Activated CD4-positive, alpha-beta T cell treated with anti-CD3 and anti-CD28 coated beads for 24 hours (primary cell): ENCODE results near the gene PSMC3IP.
"Not testable (repeated sequence)": the region's sequence is repeated elsewhere in the genome, so short reads cannot be mapped to it uniquely, and the experiment has no call there.

Experiments
- DNase-seq, 2 donors: peaks; one replicate each; pipeline ENCODE4 v3.0.0-alpha.2; 2020; ENCODE audit warnings: low read depth in 2 of 2

PSMC3IP gene

DNA sequence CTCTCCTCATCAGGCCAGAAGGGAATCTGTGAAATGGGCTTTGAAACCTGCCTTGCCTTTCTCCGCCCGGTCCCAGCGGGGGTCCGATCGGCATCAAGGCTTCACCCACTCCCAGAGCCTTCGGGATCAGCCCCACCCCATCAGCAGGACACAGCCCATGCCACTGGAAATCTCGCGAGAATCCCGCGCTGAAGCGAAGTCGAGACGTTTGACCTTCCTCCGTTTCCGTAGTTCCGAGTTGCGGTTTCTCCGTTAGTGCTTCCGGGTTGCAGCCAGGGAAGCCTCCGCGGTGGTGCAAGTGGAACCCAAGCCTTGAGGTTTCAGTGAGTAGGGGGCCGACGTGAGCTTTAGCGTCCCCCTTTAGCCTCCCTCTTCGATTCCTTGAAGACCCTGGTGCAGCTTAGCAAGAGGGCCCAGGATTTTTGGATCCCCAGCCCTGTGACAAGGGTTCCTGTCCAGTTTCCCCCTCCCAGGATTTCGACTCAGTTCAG is 15.6 kb downstream of the PSMC3IP start, which contains the start of gene COASY:
TSS of gene COASY (plus strand) at position 252 of the 491 bp plus-strand sequence. CDS start 475 bp downstream, outside the sequence.
- peak; percentile 84 to 94 for DNase-seq

DNA sequence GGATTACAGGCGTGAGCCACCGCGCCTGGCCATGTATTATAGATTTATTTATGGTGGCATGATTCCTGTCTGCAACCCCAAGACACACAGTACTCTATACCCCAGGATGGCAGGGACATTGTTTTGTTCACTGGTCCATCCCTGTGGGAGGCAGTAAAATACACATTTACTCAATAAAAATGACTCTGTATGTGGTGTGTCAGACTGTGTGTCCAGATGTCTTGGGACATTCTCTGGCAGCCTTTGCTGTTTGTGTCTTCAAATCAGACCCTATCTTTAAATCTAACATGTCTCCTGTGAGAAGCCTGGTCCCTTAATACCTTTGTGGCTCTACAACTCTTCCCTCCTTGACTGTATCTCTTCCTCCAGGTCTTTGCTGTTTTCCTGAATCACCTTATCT is 17.3 kb downstream of the PSMC3IP start:
- DNase-seq = no peak

DNA sequence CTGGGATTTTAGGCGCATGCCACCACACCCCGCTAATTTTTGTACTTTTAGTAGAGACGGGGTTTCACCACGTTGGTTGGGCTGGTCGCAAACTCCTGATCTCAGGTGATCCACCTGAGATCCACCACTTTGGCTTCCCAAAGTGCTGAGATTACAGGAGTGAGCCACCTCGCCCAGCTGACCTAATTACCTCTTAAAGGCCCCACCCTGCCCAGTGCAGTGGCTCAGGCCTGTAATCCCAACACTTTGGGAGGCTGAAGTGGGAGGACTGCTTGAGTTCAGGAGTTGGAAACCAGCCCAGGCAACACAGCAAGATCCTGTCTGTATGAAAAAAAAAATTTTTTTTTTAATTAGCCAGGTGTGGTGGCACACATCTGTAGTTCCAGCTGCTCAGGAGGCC is 18.5 kb downstream of the PSMC3IP start:
- DNase-seq = no peak

DNA sequence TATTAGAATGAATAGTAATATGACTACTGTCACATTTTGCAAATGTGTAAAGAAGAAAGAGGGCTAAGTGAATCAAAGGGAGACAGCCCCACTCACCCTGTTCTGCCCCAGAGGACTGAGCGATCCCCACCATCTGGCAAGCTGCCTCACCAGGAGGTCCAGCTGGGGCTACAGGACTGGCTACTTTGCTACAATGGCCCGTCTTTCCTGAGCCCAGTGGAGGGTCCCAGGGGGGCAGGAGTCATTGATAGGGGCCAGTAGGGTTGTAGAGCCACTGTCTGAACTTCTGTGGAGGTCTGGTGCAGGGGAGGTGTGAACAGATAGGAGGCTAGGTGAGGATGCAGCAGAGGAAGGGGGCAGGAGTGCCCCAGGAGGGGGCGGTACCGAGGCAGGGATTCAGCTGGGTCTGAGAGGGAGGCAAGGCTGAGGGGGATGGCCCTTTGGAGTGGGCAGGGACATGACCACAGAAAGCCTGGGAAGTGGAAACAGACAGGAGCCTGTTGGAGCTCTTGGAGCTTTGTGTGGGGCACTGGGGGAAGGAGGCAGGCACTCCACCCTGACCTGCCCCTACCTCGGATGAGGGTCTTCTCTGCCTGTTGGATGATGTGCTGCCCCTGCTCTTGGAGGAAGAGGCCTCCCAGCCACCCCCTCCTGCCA is 21.4 kb downstream of the PSMC3IP start:
- not testable (repeated sequence) for DNase-seq

DNA sequence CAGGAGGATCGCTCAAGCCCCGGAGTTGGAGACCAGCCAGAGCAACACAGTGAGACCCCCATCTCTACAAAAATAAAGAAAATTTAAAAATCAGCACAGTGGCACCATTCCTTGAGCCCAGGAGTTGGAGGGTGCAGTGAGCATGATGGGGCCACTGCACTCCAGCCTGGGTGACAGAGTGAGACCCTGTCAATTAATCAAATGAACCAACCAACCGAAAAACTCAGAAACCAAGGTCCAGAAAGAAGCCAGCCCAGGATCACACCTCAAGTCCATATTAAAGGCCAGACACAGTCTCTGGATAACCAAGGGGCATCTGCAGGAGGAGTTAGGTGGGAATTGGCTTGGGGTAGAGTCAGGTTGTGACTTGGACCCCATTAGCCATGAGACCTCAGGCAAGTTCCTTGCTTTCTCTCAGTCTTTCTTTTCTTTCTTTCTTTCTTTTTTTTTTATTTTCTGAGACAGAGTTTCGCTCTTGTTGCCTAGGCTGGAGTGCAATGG is 22.4 kb downstream of the PSMC3IP start:
- no peak for DNase-seq

DNA sequence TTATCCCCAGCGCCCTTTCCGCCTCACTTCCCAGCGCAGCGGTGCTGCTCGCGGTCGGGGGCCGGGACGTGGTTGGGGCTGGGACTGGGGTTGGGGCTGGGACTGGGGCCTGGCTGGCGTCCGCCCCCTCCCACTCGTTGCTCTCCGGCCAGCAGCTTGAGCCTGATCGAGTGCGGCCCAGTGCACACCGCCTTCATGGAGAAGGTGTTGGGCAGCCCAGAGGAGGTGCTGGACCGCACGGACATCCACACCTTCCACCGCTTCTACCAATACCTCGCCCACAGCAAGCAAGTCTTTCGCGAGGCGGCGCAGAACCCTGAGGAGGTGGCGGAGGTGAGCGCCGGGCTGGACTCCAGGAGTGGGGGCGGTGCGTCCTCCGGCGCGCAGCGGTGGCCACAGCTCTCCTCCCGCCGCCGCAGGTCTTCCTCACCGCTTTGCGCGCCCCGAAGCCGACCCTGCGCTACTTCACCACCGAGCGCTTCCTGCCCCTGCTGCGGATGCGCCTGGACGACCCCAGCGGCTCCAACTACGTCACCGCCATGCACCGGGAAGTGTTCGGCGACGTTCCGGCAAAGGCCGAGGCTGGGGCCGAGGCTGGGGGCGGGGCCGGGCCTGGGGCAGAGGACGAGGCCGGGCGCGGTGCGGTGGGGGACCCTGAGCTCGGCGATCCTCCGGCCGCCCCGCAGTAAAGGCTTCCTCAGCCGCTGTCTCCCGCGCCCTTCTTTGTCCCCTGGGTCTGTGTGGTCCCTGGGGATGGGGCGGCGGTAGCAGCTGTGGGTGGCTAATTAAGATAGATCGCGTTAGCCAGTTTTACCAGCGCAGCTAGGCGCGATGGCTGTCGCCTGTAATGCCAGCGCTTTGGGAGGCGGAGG is 23.0 kb downstream of the PSMC3IP start:
- DNase-seq = peak; percentile 49 to 73

DNA sequence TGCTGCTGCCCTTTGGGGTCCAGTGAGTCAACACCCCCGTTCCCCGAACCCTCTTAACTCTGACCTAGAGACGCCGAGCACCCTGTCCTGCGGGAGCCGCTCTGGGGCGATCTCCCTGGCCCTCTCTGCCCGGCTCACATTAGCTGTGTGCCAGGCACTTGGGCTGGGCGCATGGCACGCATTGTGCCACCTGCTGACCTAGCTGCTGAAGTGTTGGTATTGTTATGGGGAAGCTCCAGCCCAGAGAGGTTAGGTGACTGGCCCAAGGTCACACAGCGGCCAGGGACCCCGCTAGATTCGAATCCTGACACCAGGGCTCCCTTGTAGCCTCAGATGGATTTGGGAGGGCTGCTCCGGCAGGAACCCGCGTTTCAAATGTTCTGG is 23.7 kb downstream of the PSMC3IP start:
- DNase-seq = no peak

DNA sequence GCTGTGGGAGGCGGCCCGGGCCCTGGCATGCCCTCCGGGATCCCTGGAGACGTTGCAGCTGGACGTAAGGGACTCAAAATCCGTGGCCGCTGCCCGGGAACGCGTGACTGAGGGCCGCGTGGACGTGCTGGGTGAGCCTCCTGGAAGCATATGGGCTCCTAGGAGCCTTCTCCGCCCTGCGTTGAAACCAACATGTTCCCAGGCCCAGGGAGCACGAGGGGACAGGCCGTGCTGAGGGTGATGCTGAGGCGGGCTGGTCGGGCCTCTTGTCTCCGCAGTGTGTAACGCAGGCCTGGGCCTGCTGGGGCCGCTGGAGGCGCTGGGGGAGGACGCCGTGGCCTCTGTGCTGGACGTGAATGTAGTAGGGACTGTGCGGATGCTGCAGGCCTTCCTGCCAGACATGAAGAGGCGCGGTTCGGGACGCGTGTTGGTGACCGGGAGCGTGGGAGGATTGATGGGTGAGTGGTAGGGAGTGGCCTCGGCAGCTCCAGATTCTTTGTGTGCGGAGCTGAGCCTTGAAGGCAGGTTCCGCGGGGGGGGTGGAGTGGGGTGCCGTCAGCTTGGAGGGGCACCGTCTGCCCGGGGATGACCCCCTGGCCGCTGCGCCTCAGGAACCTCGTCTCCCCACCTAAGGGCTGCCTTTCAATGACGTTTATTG is 24.2 kb downstream of the PSMC3IP start:
- DNase-seq = no peak

DNA sequence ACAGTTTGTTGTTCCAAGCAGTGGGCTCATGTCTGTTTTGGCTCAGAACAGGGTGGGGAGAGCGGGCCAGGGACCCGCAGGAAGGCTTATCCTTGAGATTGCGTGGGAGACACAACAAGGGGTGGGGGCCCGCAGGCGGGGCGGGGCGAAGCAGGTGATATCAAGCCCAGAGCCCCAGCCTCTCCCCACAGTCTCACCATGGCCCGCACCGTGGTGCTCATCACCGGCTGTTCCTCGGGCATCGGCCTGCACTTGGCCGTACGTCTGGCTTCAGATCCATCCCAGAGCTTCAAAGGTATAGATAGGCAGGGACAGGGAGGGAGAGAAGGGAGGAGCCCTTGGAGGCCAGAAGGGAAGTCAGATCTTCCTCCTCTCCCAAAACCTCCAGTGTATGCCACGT is 24.8 kb downstream of the PSMC3IP start, which contains the start of gene HSD17B1:
TSS of gene HSD17B1 (plus strand) at position 188 of the 400 bp plus-strand sequence. CDS start at position 199, 11 bp downstream.
- DNase-seq = not testable (repeated sequence)

DNA sequence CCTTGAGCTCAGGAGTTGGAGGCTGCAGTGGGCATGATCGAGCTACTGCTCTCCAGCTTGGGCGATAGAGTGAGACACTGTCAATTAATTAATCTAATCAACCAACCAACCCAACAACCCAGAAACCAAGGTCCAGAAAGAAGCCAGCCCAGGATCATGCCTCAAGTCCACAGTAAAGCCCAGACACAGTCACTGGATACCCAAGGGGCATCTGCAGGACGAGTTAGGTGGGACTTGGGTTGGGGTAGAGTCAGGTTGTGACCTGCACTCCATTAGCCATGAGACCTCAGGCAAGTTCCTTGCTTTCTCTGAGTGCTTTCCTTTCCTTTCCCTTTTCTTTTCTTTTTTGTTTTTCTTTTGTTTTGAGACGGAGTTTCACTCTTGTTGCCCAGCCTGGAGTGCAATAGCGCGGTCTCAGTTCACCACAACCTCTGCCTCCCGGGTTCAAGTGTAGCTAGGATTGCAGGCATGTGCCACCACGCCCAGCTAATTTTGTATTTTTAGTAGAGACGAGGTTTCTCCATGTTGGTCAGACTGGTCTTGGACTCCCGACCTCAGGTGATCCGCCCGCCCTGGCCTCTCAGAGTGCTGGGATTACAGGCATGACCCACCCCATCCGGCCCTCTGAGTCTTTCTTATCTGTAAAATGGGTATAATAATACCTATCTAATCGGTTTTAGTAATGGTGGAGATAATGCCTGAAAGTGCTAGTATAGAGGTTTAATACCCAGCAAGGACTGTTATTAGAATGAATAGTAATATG is 28.4 kb downstream of the PSMC3IP start:
- DNase-seq = no peak

DNA sequence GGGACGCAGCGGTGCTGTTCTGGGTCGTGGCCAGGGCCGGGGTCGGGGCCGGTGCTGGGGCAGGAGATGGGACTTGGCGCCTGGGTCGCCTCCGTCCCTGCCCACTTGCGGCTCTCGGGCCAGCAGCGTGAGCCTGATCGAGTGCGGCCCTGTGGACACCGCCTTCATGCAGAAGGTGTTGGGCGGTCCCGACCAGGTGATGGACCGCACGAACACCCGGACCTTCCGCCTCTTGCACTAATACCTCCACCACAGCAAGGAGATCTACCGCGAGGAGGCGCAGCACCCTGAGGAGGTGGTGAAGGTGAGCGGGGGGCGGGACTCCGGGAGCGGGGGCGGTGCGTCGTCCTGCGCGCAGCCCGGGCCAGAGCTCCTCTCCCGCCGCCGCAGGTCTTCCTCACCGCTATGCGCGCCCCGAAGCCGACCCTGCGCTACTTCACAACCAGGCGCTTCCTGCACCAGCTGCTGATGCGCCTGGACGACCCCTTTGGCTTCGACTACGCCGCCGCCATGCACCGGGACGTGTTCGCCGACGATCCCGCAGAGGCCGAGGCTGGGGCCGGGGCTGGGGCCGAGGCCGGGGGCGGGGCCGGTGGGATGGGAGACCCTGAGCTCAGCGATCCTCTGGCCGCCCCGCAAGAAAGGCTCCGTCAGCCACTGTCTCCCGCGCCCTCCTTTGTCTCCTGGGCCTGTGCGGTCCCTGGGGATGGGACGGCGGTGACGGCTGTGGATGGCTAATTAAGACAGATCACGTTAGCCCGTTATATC is 29.3 kb downstream of the PSMC3IP start:
- DNase-seq = peak; percentile 69 to 83

DNA sequence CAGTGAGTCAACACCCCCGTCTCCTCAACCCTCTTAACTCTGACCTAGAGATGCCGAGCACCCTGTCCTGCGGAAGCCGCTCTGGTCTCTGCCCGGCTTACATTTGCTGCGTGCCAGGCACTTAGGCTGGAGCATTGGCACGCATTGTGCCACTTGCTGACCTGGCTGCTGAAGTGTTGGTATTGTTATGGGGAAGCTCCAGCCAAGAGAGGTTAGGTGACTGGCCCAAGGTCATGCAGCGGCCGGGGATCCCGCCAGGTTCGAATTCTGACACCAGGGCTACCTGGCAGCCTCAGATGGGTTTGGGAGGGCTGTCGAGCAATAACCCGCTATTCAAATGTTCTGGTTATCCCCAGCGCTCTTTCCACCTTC is 29.8 kb downstream of the PSMC3IP start:
- DNase-seq = no peak

DNA sequence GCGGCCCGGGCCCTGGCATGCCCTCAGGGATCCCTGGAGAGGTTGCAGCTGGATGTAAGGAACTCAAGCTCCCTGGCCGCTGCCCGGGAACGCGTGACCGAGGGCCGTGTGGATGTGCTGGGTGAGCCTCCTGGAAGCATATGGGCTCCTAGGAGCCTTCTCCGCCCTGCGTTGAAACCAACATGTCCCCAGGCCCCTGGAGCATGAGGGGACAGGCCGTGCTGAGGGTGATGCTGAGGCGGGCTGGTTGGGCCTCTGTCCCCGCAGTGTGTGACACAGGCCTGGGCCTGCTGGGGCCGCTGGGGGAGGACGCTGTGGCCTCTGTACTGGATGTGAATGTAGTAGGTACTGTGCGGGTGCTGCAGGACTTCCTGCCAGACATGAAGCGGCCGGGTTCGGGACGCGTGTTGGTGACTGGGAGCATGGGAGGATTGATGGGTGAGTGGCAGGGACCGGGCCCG is 30.5 kb downstream of the PSMC3IP start:
- DNase-seq = no peak

DNA sequence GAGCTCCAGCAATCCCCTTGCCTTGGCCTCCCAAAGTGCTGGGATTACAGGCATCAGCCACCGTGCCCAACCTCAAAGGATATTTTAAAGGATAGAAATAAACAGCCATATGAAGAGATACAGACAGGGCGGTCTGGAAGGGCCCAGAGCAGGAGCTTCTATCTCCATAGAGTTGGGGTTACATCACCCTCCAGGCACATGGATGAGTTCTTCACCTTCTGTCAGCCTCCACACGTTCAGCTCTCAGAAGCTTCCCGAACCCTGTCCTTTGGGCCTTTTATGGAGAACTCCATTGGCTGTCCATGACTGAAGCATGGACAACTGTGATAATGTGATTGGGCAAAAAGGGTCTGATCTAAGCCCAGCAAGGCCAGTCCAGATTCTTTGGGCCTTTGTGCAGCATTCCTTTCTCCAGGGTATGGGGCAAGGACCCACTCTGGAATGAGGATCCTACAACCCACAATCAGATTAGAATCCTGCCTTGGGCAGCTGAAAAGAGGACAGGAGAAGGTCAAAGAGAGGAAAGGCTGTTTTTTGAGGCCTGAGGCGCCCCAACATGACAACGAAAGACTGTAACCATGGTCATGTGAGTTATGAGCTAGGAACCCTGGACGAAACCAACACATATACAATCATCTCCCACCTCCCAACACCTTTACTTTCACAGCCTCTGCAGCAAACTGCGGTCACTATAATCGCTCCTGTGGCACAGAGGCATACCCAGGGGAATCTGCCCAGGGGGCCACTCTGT is 31.6 kb downstream of the PSMC3IP start:
- not testable (repeated sequence) for DNase-seq

DNA sequence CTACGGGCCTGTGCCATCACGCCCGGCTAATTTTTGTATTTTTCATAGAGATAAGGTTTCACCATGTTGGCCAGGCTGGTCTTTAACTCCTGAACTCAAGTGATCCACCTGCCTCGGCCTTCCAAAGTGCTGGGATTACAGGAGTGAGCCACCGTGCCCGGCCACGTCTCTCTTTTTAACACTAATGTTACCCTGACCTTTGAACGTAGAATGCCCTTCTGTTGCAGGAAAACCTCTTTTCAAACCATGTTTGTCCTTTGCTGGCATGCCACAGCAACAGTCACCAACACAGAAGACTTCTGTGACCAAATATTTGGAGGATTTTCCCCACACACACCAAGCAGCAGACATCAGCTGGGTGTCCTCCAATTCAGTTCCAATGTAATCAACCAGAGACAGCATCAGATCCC is 32.6 kb downstream of the PSMC3IP start:
- no peak for DNase-seq

DNA sequence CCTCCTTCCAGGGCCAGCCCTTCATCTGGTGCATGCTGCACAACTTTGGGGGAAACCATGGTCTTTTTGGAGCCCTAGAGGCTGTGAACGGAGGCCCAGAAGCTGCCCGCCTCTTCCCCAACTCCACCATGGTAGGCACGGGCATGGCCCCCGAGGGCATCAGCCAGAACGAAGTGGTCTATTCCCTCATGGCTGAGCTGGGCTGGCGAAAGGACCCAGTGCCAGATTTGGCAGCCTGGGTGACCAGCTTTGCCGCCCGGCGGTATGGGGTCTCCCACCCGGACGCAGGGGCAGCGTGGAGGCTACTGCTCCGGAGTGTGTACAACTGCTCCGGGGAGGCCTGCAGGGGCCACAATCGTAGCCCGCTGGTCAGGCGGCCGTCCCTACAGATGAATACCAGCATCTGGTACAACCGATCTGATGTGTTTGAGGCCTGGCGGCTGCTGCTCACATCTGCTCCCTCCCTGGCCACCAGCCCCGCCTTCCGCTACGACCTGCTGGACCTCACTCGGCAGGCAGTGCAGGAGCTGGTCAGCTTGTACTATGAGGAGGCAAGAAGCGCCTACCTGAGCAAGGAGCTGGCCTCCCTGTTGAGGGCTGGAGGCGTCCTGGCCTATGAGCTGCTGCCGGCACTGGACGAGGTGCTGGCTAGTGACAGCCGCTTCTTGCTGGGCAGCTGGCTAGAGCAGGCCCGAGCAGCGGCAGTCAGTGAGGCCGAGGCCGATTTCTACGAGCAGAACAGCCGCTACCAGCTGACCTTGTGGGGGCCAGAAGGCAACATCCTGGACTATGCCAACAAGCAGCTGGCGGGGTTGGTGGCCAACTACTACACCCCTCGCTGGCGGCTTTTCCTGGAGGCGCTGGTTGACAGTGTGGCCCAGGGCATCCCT is 34.1 kb downstream of the PSMC3IP start:
- DNase-seq = no peak

DNA sequence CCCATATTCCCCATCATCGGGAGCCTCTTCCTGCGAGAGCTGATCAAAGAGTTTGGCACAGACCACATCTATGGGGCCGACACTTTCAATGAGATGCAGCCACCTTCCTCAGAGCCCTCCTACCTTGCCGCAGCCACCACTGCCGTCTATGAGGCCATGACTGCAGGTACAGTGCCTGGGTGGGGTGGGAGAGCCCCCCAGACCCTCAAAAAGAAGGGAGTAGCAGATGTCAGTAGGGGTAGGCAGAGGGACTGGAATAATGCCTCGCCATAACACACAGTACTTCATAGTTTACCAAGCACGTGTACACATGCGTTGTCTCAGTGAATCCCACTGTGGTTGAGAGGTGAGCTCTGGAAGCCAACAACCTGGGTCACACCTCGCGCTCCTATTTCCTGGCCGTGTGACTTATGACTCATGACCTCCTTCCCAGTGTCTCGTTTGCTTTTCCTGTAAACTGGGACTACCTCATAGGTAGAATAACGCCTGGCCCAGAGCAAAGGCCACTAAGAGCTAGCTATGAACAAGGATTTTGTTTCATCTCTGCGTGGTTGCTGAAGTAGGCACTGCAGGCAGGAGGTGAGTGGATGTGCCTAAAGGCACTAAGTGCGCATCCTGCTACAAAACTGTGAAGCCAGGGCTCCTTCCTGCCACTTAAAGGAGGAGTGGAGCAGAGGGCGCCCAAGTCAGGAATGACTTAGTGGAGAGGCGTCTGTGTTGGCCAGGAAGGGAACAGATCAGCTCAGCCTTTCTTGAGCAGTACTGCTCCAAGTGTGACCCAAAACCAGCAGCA is 36.3 kb downstream of the PSMC3IP start:
- DNase-seq = no peak

DNA sequence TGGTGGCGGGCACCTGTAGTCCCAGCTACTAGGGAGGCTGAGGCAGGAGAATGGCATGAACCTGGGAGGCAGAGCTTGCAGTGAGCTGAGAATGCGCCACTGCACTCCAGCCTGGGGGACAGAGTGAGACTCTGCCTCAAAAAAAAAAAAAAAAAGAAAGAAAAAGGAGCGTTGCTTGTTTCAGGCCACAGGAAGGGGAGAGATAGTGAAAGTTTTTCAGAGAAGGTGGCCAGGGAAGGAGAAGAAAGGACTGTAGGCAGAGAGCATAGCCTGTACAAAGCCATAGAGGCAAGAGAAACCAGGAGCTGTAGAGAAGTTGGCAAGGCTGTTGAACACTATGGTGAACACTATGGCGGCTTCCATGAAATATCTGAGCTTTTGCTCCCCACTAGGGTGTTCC is 37.0 kb downstream of the PSMC3IP start:
- not testable (repeated sequence) for DNase-seq
